Mesendoderm (in vitro differentiated cells): ENCODE measurements around the gene PNLIPRP3.

Experiments used
- DNase-seq: peaks from one replicate; pipeline ENCODE4 v3.0.0; 2013
- H2AK5ac ChIP-seq: 2 replicates; pipeline ENCODE4 v1.6.1; 2013; ENCODE audit warnings: low read length, inconsistent platforms
- H2BK120ac ChIP-seq: 2 replicates; pipeline ENCODE4 v1.6.1; 2013; ENCODE audit warnings: low read depth, mild to moderate bottlenecking, low read length, moderate library complexity, mixed read lengths
- H2BK15ac ChIP-seq: replicated peaks from 2 replicates; pipeline ENCODE4 v1.6.1; 2013; ENCODE audit warnings: low read depth, mild to moderate bottlenecking, moderate library complexity
- H2BK5ac ChIP-seq: 2 replicates; pipeline ENCODE4 v1.6.1; 2013; ENCODE audit warnings: low read length, inconsistent platforms
- H3K18ac ChIP-seq: 2 replicates; pipeline ENCODE4 v1.6.1; 2013; ENCODE audit warnings: mild to moderate bottlenecking, low read length, mixed read lengths
- H3K23ac ChIP-seq: one replicate; pipeline ENCODE4 v1.6.1; 2013; ENCODE audit warnings: low read length
- H3K27ac ChIP-seq: 2 replicates; pipeline ENCODE4 v1.5.1; 2013; ENCODE audit warnings: low read depth, mild to moderate bottlenecking, inconsistent platforms, low read length, moderate library complexity
- H3K27me3 ChIP-seq: 2 replicates; pipeline ENCODE4 v1.6.1; 2013; ENCODE audit warnings: low read length, control low read depth, mild to moderate bottlenecking, inconsistent platforms; ENCODE audit not compliant: insufficient read depth, poor library complexity
- H3K36me3 ChIP-seq: 2 replicates; pipeline ENCODE4 v1.6.1; 2013; ENCODE audit warnings: low read length, inconsistent platforms; ENCODE audit not compliant: control insufficient read depth, insufficient read depth
- H3K4ac ChIP-seq: one replicate; pipeline ENCODE4 v1.6.1; 2013; ENCODE audit warnings: low read depth, mild to moderate bottlenecking, low read length, moderate library complexity
- H3K4me1 ChIP-seq: 2 replicates; pipeline ENCODE4 v1.6.1; 2013; ENCODE audit warnings: low read depth, low read length, inconsistent platforms; ENCODE audit not compliant: control insufficient read depth
- H3K4me2 ChIP-seq: 2 replicates; pipeline ENCODE4 v1.6.1; 2013; ENCODE audit warnings: low read length
- H3K4me3 ChIP-seq: 2 replicates; pipeline ENCODE4 v1.5.1; 2013; ENCODE audit warnings: mild to moderate bottlenecking, low read length
- H3K56ac ChIP-seq: one replicate; pipeline ENCODE4 v1.6.1; 2013; ENCODE audit warnings: low read length
- H3K79me1 ChIP-seq: 2 replicates; pipeline ENCODE4 v1.6.1; 2013; ENCODE audit warnings: low read length, inconsistent platforms
- H3K79me2 ChIP-seq: 2 replicates; pipeline ENCODE4 v1.6.1; 2013; ENCODE audit warnings: mild to moderate bottlenecking, low read length; ENCODE audit not compliant: control insufficient read depth, insufficient read depth
- H3K9ac ChIP-seq: 2 replicates; pipeline ENCODE4 v1.6.1; 2013; ENCODE audit warnings: low read length, inconsistent platforms
- H4K5ac ChIP-seq: one replicate; pipeline ENCODE4 v1.6.1; 2013; ENCODE audit warnings: low read length
- H4K8ac ChIP-seq: one replicate; pipeline ENCODE4 v1.6.1; 2013; ENCODE audit warnings: low read depth, mild to moderate bottlenecking, control low read depth, low read length, moderate library complexity
- WGBS: extraction: QIAGEN DNeasy Blood & Tissue Kit; methylation state at CpG from one replicate; pipeline ENCODE4 v1.1.7; 2013; ENCODE audit warnings: low lambda C conversion rate, missing lambda C conversion rate; ENCODE audit not compliant: insufficient coverage; ENCODE audit errors: extremely low coverage; 5-methylcytosine and 5-hydroxymethylcytosine counted together

The PNLIPRP3 gene

DNA sequence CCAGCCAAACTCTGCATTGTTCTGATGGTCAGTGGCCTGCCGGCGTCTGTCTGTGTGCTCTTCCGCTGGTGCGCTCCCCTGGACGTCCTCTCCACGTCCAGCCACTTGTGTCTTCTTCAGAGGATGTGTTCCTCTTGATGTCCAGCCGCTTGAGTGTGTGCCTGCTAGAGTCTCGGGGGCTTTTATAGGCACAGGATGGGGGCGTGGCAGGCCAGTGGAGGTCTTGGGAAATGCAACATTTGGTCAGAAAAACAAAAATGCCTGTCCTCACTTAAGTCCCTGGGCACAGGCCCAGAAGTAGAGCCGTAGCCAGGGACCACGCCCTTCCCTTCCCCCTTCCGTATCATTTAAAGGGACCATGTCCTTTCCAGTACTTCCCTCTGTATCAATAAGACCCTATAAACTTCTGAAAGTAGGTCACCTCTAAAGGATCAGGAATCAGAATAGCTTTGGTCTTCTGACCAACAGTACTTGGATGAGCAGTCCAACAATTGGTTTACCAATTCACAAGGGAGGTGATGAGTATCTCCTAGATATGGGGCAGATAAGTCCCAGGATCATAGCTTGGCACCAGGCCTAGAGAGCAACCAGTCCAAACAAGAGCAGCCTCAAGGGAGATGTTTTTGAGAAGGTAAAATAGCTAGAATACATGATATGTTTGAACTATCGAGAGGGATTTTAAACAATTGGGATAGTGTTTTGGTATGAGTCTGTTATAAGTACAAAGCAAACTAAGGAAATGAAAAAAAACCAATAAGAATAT, 32.2 kb upstream of the PNLIPRP3 start:
- H2BK120ac ChIP-seq: no peak overlapping the region
- H3K23ac ChIP-seq: no peak overlapping the region
- no peak for DNase-seq
- no peak overlapping the region for H3K9ac ChIP-seq
- H3K27me3 ChIP-seq: no peaks in the 10 kb centered on the region
- H3K4me3 ChIP-seq: no peak overlapping the region
- H2BK5ac ChIP-seq: no peak overlapping the region
- H3K18ac ChIP-seq: no peak overlapping the region
- no peaks in the 10 kb centered on the region for H3K79me2 ChIP-seq
- no peak overlapping the region for H4K5ac ChIP-seq
- H3K56ac ChIP-seq: no peak overlapping the region
- no peaks in the 10 kb centered on the region for H3K36me3 ChIP-seq
- WGBS: no CpG with 5 or more reads among the region's 13 CpGs
- no peak overlapping the region for H3K4ac ChIP-seq
- H4K8ac ChIP-seq: no peak overlapping the region
- H2BK15ac ChIP-seq: no peak overlapping the region
- no peak overlapping the region for H3K27ac ChIP-seq
- H3K79me1 ChIP-seq: no peaks in the 10 kb centered on the region
- H3K4me1 ChIP-seq: no peaks in the 10 kb centered on the region
- no peak overlapping the region for H3K4me2 ChIP-seq
- H2AK5ac ChIP-seq: no peak overlapping the region

DNA sequence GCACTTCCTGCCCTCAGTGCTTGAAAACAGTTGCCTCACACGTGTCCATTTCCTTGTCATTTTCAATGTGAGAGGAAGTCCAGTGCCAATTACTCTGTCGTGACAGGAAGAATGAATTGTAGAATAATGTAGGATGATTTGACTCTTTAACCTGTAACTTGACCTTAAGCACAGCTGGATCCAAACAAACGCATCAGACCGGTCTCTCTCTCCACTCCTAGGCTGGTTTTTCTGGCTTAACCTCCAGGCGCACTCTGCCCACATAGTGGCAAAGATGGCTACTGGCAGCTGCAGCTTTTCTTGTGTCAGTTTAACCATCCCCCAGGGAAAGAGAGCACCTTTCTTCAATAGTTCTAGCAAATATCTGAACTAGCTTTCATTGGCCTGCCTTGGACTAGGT, 29.4 kb upstream of the PNLIPRP3 start:
- no peak overlapping the region for H2BK120ac ChIP-seq
- no peak overlapping the region for H3K23ac ChIP-seq
- WGBS: no CpG with 5 or more reads among the region's 5 CpGs
- H2AK5ac ChIP-seq: no peak overlapping the region
- no peak overlapping the region for H2BK15ac ChIP-seq
- H3K4me2 ChIP-seq: no peak overlapping the region
- H3K4ac ChIP-seq: no peak overlapping the region
- no peaks in the 10 kb centered on the region for H3K79me2 ChIP-seq
- DNase-seq: peak; percentile 1
- H2BK5ac ChIP-seq: no peak overlapping the region
- H3K18ac ChIP-seq: no peak overlapping the region
- no peak overlapping the region for H3K9ac ChIP-seq
- no peaks in the 10 kb centered on the region for H3K4me1 ChIP-seq
- H3K56ac ChIP-seq: no peak overlapping the region
- H3K79me1 ChIP-seq: no peaks in the 10 kb centered on the region
- no peak overlapping the region for H4K8ac ChIP-seq
- no peak overlapping the region for H3K4me3 ChIP-seq
- no peak overlapping the region for H4K5ac ChIP-seq
- no peak overlapping the region for H3K27ac ChIP-seq
- H3K27me3 ChIP-seq: no peaks in the 10 kb centered on the region
- H3K36me3 ChIP-seq: no peaks in the 10 kb centered on the region

DNA sequence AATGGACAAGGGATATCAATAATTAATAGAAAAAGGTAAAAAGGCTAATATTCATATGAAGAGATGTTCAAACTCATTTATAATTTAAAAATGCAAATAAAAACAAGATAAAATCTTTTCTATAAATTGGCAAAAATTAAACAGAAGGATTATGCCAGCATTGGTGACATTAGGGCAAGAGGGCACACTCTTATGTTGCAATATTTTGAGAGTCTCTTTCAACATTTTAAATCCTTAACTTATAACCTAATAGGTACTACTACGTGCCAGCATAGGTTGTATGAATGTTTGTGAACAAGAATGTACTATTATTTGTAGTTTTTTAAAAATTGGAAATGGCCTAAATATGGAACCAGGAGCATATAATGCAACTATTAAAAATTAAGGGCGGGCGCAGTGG, 24.8 kb upstream of the PNLIPRP3 start:
- no CpG with 5 or more reads among the region's 3 CpGs for WGBS
- Histone ChIP-seq H3K27ac (no peak overlapping the region), H2BK5ac (no peak overlapping the region), H4K5ac (no peak overlapping the region), H3K27me3 (no peaks in the 10 kb centered on the region), H3K79me1 (no peaks in the 10 kb centered on the region), H3K23ac (no peak overlapping the region), H3K36me3 (no peaks in the 10 kb centered on the region), H3K18ac (no peak overlapping the region), H2BK120ac (no peak overlapping the region), H2AK5ac (no peak overlapping the region), H2BK15ac (no peak overlapping the region), H3K4ac (no peak overlapping the region), H4K8ac (no peak overlapping the region), H3K79me2 (no peaks in the 10 kb centered on the region), H3K4me1 (no peaks in the 10 kb centered on the region), H3K9ac (no peak overlapping the region), H3K56ac (no peak overlapping the region), H3K4me2 (no peak overlapping the region), H3K4me3 (no peak overlapping the region)
- no peak for DNase-seq

DNA sequence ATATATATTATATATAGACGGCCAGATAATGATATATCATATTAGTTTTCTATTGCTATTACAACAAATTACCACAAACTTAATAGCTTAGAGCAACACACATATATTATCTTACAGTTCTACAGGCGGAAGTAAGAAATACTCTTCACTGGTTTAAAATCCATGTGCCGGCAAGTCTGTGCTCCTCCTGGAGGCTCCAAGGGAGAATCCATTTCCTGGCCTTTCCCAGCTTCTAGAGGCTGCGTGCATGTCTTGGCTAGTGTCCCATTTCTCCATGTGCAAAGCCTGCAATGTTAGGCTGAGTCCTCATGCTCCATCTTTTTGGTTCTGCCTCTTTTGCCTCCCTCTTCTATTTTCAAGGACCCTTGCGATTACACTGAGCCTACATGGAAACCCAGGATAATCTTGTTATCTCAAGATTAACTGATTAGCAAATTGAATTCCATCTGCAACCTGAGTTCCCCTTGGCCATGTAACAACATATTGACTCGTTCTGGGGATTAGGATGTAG, 23.9 kb upstream of the PNLIPRP3 start:
- DNase-seq: peak; percentile 67
- H3K56ac ChIP-seq: no peak overlapping the region
- H3K79me1 ChIP-seq: no peaks in the 10 kb centered on the region
- no peak overlapping the region for H2BK5ac ChIP-seq
- H2BK15ac ChIP-seq: no peak overlapping the region
- H2AK5ac ChIP-seq: no peak overlapping the region
- H3K79me2 ChIP-seq: no peaks in the 10 kb centered on the region
- H3K9ac ChIP-seq: no peak overlapping the region
- no peak overlapping the region for H3K18ac ChIP-seq
- no peak overlapping the region for H3K23ac ChIP-seq
- no CpG with 5 or more reads among the region's 6 CpGs for WGBS
- H3K4me3 ChIP-seq: no peak overlapping the region
- H4K8ac ChIP-seq: no peak overlapping the region
- no peak overlapping the region for H3K4me2 ChIP-seq
- no peak overlapping the region for H3K27ac ChIP-seq
- H3K4me1 ChIP-seq: no peaks in the 10 kb centered on the region
- H3K27me3 ChIP-seq: no peaks in the 10 kb centered on the region
- no peak overlapping the region for H2BK120ac ChIP-seq
- H3K36me3 ChIP-seq: no peaks in the 10 kb centered on the region
- H4K5ac ChIP-seq: no peak overlapping the region
- H3K4ac ChIP-seq: no peak overlapping the region

DNA sequence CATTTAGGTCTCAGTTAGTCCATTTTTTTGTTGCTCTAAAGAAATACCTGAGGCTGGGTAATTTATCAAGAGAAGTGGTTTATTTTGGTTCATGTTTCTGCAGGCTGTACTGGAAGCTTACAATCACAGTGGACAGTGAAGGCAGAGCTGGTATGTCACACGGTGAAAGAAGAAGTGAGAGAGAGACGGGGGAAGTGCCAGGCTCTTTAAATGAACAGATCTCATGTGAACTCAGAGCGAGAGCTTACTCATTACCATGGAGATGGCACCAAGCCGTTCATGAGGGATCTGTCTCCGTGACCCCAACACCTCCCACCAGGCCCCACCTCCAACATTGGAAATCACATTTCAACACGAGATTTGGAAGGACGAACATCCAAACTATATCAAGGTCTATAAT, 18.9 kb upstream of the PNLIPRP3 start:
- H3K36me3 ChIP-seq: no peaks in the 10 kb centered on the region
- H3K27me3 ChIP-seq: no peaks in the 10 kb centered on the region
- no peak overlapping the region for H4K5ac ChIP-seq
- no peak overlapping the region for H4K8ac ChIP-seq
- no peak overlapping the region for H3K4me2 ChIP-seq
- no peak overlapping the region for H2BK15ac ChIP-seq
- no peak overlapping the region for H3K4ac ChIP-seq
- no peak overlapping the region for H3K4me3 ChIP-seq
- H3K4me1 ChIP-seq: no peaks in the 10 kb centered on the region
- DNase-seq: peak; percentile 30
- H3K56ac ChIP-seq: no peak overlapping the region
- no CpG with 5 or more reads among the region's 7 CpGs for WGBS
- no peaks in the 10 kb centered on the region for H3K79me2 ChIP-seq
- H2BK5ac ChIP-seq: no peak overlapping the region
- no peak overlapping the region for H3K27ac ChIP-seq
- no peak overlapping the region for H3K18ac ChIP-seq
- no peak overlapping the region for H2AK5ac ChIP-seq
- H3K9ac ChIP-seq: no peak overlapping the region
- no peak overlapping the region for H2BK120ac ChIP-seq
- H3K79me1 ChIP-seq: no peaks in the 10 kb centered on the region
- no peak overlapping the region for H3K23ac ChIP-seq

DNA sequence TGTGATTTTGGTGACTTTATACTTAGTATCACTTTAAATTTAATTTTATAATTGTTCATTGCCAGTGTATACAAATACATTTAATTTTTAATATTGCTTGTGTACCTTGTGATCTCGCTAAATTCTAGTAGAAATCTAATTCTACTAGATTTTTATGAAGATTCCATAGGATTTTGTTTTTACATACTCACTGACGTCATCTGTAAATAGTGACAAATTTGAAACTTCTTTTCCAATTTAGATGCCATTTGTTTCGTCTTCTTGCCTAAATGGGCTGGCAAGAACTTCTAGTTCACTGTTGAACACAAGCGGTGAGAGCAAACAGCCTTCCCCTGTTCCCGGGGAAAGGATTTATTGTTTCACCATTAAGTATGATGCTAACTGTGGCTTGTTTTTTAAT, 17.3 kb upstream of the PNLIPRP3 start:
- H4K8ac ChIP-seq: no peak overlapping the region
- no peaks in the 10 kb centered on the region for H3K79me1 ChIP-seq
- no peak overlapping the region for H3K4ac ChIP-seq
- H2AK5ac ChIP-seq: no peak overlapping the region
- H3K9ac ChIP-seq: no peak overlapping the region
- no peak overlapping the region for H2BK120ac ChIP-seq
- no peak overlapping the region for H2BK15ac ChIP-seq
- H3K56ac ChIP-seq: no peak overlapping the region
- WGBS: no CpG with 5 or more reads among the region's 5 CpGs
- no peaks in the 10 kb centered on the region for H3K27me3 ChIP-seq
- H3K4me1 ChIP-seq: no peaks in the 10 kb centered on the region
- no peaks in the 10 kb centered on the region for H3K36me3 ChIP-seq
- no peak overlapping the region for H2BK5ac ChIP-seq
- no peaks in the 10 kb centered on the region for H3K79me2 ChIP-seq
- no peak overlapping the region for H3K4me2 ChIP-seq
- H3K18ac ChIP-seq: no peak overlapping the region
- H3K4me3 ChIP-seq: no peak overlapping the region
- H4K5ac ChIP-seq: no peak overlapping the region
- no peak overlapping the region for H3K27ac ChIP-seq
- no peak overlapping the region for H3K23ac ChIP-seq
- DNase-seq: no peak
